ENCODE data around the gene AP1M2.

- TF ChIP-seq EZH2 (IDR thresholded peaks at IDR 0.05) = no peak
- no peak for TF ChIP-seq CTCF (IDR thresholded peaks at IDR 0.05)
- TF ChIP-seq EZH2phosphoT487 (IDR thresholded peaks at IDR 0.05) = no peak
Observed at GRCh38 chr19:10593148-10593547, 6.0 kb upstream of the AP1M2 start.
